H7 (cell line): Measurements from ENCODE around the gene PSTPIP2. TPM values are rescaled to one million over a fixed set of nuclear protein-coding genes. Genes with fewer than 3 reads are reported as not detected.
"Not testable (repeated sequence)": the region's sequence is repeated elsewhere in the genome, so short reads cannot be mapped to it uniquely, and the experiment has no call there.

Experiments used
- DNase-seq: peaks from one replicate; pipeline ENCODE4 v3.0.0; 2012
- H3K27me3 ChIP-seq: 2 replicates; pipeline ENCODE4 v1.6.0; 2011; ENCODE audit warnings: mild to moderate bottlenecking, low read length; ENCODE audit not compliant: control insufficient read depth, insufficient read depth
- H3K36me3 ChIP-seq: replicated peaks from 2 replicates; pipeline ENCODE4 v1.5.1; 2011; ENCODE audit warnings: low read length; ENCODE audit not compliant: control insufficient read depth, insufficient read depth
- H3K4me3 ChIP-seq: 2 replicates; pipeline ENCODE4 v1.5.1; 2011; ENCODE audit warnings: low read depth, mild to moderate bottlenecking, control low read depth, low read length, moderate library complexity; ENCODE audit not compliant: insufficient read depth
- total RNA-seq: library from RNA; depleted of rRNA; stranded (reverse); fragments of >200 nt; shearing (Covaris generic); gene quantifications from 2 replicates; pipeline ENCODE4 v1.2.3, GENCODE V29; 2014

The PSTPIP2 gene
- total RNA-seq, 1 experiment from 2014 or later: 0.42 TPM

GRCh38 chr18:45962866-45963265, 109.2 kb downstream of the PSTPIP2 start:
- H3K4me3 ChIP-seq: no peak overlapping the region
- H3K36me3 ChIP-seq: no peaks in the 10 kb centered on the region
- no peak for DNase-seq
- peaks cover 3% of the 10 kb centered on the region; the same call in 1 of the 2 replicates for H3K27me3 ChIP-seq

GRCh38 chr18:45962461-45962860, 109.6 kb downstream of the PSTPIP2 start:
- no peaks in the 10 kb centered on the region for H3K36me3 ChIP-seq
- no peak overlapping the region for H3K4me3 ChIP-seq
- DNase-seq: no peak
- no peaks in the 10 kb centered on the region; the same call in 1 of the 2 replicates for H3K27me3 ChIP-seq

GRCh38 chr18:45959484-45959883, 112.6 kb downstream of the PSTPIP2 start:
- not testable (repeated sequence) for DNase-seq, H3K27me3 ChIP-seq, H3K36me3 ChIP-seq, H3K4me3 ChIP-seq

- DNase-seq: no peak
- peaks cover 8% of the 10 kb centered on the region for H3K36me3 ChIP-seq
- H3K27me3 ChIP-seq: no peaks in the 10 kb centered on the region
Observed at GRCh38 chr18:45958730-45959129, 113.3 kb downstream of the PSTPIP2 start.

GRCh38 chr18:45958027-45958426, 114.0 kb downstream of the PSTPIP2 start:
- DNase-seq: no peak
- Histone ChIP-seq H3K27me3 (no peaks in the 10 kb centered on the region), H3K36me3 (peaks cover 10% of the 10 kb centered on the region)

More at GRCh38 chr18:45958730-45959129, 113.3 kb downstream of the PSTPIP2 start:
- no peak overlapping the region for H3K4me3 ChIP-seq

GRCh38 chr18:45957100-45957499, 115.0 kb downstream of the PSTPIP2 start:
- Histone ChIP-seq H3K36me3 (peaks cover 15% of the 10 kb centered on the region), H3K27me3 (no peaks in the 10 kb centered on the region), H3K4me3 (no peak overlapping the region)
- DNase-seq: no peak

More at GRCh38 chr18:45958027-45958426, 114.0 kb downstream of the PSTPIP2 start:
- no peak overlapping the region for H3K4me3 ChIP-seq

GRCh38 chr18:45954070-45954934, 117.8 kb downstream of the PSTPIP2 start:
- no peak for DNase-seq
- no peaks in the 10 kb centered on the region for H3K27me3 ChIP-seq
- H3K36me3 ChIP-seq: peaks cover 17% of the 10 kb centered on the region
- H3K4me3 ChIP-seq: no peak overlapping the region

GRCh38 chr18:45951016-45951714, 120.9 kb downstream of the PSTPIP2 start:
- Histone ChIP-seq H3K27me3 (no peaks in the 10 kb centered on the region), H3K4me3 (no peak overlapping the region), H3K36me3 (peaks cover 19% of the 10 kb centered on the region)
- DNase-seq: no peak

- H3K36me3 ChIP-seq: peaks cover 8% of the 10 kb centered on the region
- no peak overlapping the region for H3K4me3 ChIP-seq
- DNase-seq: no peak
- no peaks in the 10 kb centered on the region for H3K27me3 ChIP-seq
Observed at GRCh38 chr18:45945669-45946068, 126.4 kb downstream of the PSTPIP2 start.

- no peak overlapping the region for H3K4me3 ChIP-seq
- DNase-seq: no peak
- peaks cover 7% of the 10 kb centered on the region for H3K36me3 ChIP-seq
- H3K27me3 ChIP-seq: no peaks in the 10 kb centered on the region
Observed at GRCh38 chr18:45940724-45941123, 131.3 kb downstream of the PSTPIP2 start.

GRCh38 chr18:45939236-45939635, 132.8 kb downstream of the PSTPIP2 start:
- Histone ChIP-seq H3K4me3 (no peak overlapping the region), H3K27me3 (no peaks in the 10 kb centered on the region), H3K36me3 (peaks cover 7% of the 10 kb centered on the region)
- DNase-seq: no peak

GRCh38 chr18:45938488-45938935, 133.5 kb downstream of the PSTPIP2 start:
- Histone ChIP-seq H3K4me3 (no peak overlapping the region), H3K27me3 (no peaks in the 10 kb centered on the region), H3K36me3 (peaks cover 6% of the 10 kb centered on the region)
- DNase-seq: no peak

GRCh38 chr18:45935591-45936335, 136.3 kb downstream of the PSTPIP2 start:
- Histone ChIP-seq H3K27me3 (no peaks in the 10 kb centered on the region), H3K36me3 (peaks cover 2% of the 10 kb centered on the region), H3K4me3 (no peak overlapping the region)
- DNase-seq: no peak
